Ishikawa (cell line): Measurements from ENCODE around the gene EPHA8.

Experiments used
- CEBPB ChIP-seq: IDR thresholded peaks from 2 replicates; pipeline ENCODE4 v1.6.1; 2012
- CREB1 ChIP-seq: IDR thresholded peaks from 2 replicates; pipeline ENCODE4 v1.6.1; 2012; ENCODE audit warnings: low read depth
- EGR1 ChIP-seq: IDR thresholded peaks from 2 replicates; pipeline ENCODE4 v1.6.1; 2012
- EP300 ChIP-seq: IDR thresholded peaks from 2 replicates; pipeline ENCODE4 v1.6.1; 2012; ENCODE audit warnings: borderline replicate concordance
- FOXM1 ChIP-seq: IDR thresholded peaks from 2 replicates; pipeline ENCODE4 v1.6.1; 2012; ENCODE audit warnings: low read depth, borderline replicate concordance
- NFIC ChIP-seq: IDR thresholded peaks from 2 replicates; pipeline ENCODE4 v1.6.1; 2012
- RAD21 ChIP-seq: IDR thresholded peaks from 2 replicates; pipeline ENCODE4 v1.6.1; 2012; ENCODE audit warnings: low read depth
- TAF1 ChIP-seq: IDR thresholded peaks from 2 replicates; pipeline ENCODE4 v1.6.1; 2012; ENCODE audit warnings: low read depth, mild to moderate bottlenecking
- TCF12 ChIP-seq: IDR thresholded peaks from 2 replicates; pipeline ENCODE4 v1.6.1; 2012; ENCODE audit warnings: low read depth
- TEAD4 ChIP-seq: IDR thresholded peaks from 2 replicates; pipeline ENCODE4 v1.6.1; 2012
- USF1 ChIP-seq: IDR thresholded peaks from 2 replicates; pipeline ENCODE4 v1.6.1; 2012
- YY1 ChIP-seq: IDR thresholded peaks from 2 replicates; pipeline ENCODE4 v1.6.1; 2012; ENCODE audit warnings: low read depth
- ZBTB7A ChIP-seq: IDR thresholded peaks from 2 replicates; pipeline ENCODE4 v1.6.1; 2012; ENCODE audit warnings: low read depth
- TF ChIP-seq, protein P1 (sequence below): IDR thresholded peaks from 2 replicates; pipeline ENCODE4 v1.6.1; 2012
- TF ChIP-seq, protein P2 (sequence below): IDR thresholded peaks from 2 replicates; pipeline ENCODE4 v1.6.1; 2012; ENCODE audit warnings: low read depth, mild to moderate bottlenecking

Gene EPHA8

GRCh38 chr1:22635436-22635835 lies 72.1 kb downstream of the EPHA8 start:
- TF ChIP-seq TCF12 (no peak), EP300 (no peak), FOXM1 (no peak)
- TF ChIP-seq, protein P1, sequence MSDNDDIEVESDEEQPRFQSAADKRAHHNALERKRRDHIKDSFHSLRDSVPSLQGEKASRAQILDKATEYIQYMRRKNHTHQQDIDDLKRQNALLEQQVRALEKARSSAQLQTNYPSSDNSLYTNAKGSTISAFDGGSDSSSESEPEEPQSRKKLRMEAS, result no peak

DNA sequence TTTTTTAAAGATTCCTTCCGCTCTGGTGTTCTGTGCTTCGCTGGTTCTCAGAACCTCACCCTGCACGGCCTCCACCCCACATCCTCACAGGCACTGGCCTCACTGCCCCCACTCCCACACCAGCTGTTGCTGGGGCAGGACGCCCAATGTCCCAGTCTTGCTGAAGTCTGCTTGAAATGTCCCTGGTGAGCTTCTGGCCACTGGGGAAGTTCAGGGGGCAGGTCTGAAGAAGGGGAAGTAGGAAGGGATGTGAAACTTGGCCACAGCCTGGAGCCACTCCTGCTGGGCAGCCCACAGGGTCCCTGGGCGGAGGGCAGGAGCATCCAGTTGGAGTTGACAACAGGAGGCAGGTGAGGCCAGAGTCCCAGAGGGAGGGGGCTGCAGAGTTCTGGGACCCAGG lies 73.1 kb downstream of the EPHA8 start, which contains the start of gene C1QA:
C1QA (plus strand) TSS at position 276 of the 400 bp plus-strand sequence. CDS start 989 bp downstream, outside the sequence.
- no peak for TF ChIP-seq YY1
- no peak for TF ChIP-seq TCF12
- TF ChIP-seq TAF1, result no peak

- no peak for TF ChIP-seq NFIC
- TF ChIP-seq TAF1, result no peak
- TF ChIP-seq EGR1, result no peak
- TF ChIP-seq TEAD4, result no peak
- no peak for TF ChIP-seq YY1
Measured at GRCh38 chr1:22636927-22637326, 73.6 kb downstream of the EPHA8 start.

GRCh38 chr1:22637907-22638445 lies 74.7 kb downstream of the EPHA8 start:
- TF ChIP-seq CREB1 (no peak), EGR1 (no peak), NFIC (no peak), ZBTB7A (no peak), YY1 (no peak), CEBPB (no peak), USF1 (no peak), EP300 (no peak), TEAD4 (no peak), TCF12 (no peak), RAD21 (no peak)
- TF ChIP-seq, protein P1, result no peak
- TF ChIP-seq, protein P2, sequence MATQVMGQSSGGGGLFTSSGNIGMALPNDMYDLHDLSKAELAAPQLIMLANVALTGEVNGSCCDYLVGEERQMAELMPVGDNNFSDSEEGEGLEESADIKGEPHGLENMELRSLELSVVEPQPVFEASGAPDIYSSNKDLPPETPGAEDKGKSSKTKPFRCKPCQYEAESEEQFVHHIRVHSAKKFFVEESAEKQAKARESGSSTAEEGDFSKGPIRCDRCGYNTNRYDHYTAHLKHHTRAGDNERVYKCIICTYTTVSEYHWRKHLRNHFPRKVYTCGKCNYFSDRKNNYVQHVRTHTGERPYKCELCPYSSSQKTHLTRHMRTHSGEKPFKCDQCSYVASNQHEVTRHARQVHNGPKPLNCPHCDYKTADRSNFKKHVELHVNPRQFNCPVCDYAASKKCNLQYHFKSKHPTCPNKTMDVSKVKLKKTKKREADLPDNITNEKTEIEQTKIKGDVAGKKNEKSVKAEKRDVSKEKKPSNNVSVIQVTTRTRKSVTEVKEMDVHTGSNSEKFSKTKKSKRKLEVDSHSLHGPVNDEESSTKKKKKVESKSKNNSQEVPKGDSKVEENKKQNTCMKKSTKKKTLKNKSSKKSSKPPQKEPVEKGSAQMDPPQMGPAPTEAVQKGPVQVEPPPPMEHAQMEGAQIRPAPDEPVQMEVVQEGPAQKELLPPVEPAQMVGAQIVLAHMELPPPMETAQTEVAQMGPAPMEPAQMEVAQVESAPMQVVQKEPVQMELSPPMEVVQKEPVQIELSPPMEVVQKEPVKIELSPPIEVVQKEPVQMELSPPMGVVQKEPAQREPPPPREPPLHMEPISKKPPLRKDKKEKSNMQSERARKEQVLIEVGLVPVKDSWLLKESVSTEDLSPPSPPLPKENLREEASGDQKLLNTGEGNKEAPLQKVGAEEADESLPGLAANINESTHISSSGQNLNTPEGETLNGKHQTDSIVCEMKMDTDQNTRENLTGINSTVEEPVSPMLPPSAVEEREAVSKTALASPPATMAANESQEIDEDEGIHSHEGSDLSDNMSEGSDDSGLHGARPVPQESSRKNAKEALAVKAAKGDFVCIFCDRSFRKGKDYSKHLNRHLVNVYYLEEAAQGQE, result no peak

- TF ChIP-seq FOXM1 (no peak), TCF12 (no peak), EP300 (no peak), CEBPB (no peak), USF1 (no peak), YY1 (no peak), TAF1 (no peak), TEAD4 (no peak), EGR1 (no peak), RAD21 (no peak), NFIC (no peak), ZBTB7A (no peak), CREB1 (no peak)
- TF ChIP-seq, protein P1, result no peak
- TF ChIP-seq, protein P2, result no peak
Measured at GRCh38 chr1:22638476-22639234, 75.4 kb downstream of the EPHA8 start.

GRCh38 chr1:22639286-22639685 lies 76.0 kb downstream of the EPHA8 start:
- no peak for TF ChIP-seq CREB1
- no peak for TF ChIP-seq CEBPB
- no peak for TF ChIP-seq YY1
- TF ChIP-seq TAF1, result no peak
- TF ChIP-seq EP300, result no peak
- TF ChIP-seq, protein P1, result no peak
- no peak for TF ChIP-seq RAD21
- no peak for TF ChIP-seq NFIC
- no peak for TF ChIP-seq EGR1
- TF ChIP-seq ZBTB7A, result no peak
